ENCODE data around the gene CFAP107. TPM values are rescaled to one million over a fixed set of nuclear protein-coding genes. Genes with fewer than 3 reads are reported as not detected.

CFAP107 gene
- total RNA-seq, 1 experiment from 2014 or later = not detected

DNA sequence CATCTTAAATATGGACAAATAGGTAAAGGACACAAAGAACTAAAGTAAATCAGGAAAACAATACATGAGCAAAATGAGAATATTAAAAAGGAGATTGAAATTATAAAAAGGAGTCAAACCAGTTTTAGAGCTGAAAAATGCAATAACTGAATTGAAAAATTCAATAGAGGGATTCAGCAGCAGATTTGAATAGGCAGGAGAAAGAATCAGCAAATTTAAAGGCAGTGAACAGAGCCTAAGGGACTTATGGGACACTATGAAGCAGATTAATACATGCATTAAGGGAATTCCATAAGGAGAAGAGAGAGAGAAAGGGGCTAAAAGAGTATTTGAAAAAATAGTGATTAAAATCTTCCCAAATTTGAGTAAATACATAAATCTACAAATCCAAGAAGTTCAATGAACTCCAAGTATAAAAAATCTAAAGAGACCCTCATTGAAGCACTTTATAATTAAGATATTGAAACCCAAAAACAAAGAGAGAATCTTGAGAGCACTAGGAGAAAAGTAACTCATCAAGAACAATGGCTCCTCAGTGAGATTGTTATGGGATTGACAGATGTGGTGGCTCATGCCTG lies 2.9 kb downstream of the CFAP107 start:
- TF ChIP-seq SIN3A (IDR thresholded peaks at IDR 0.05; ENCODE audit: borderline replicate concordance, insufficient read depth, low read depth, low read length) (no peak), REST (IDR thresholded peaks at IDR 0.05; ENCODE audit: insufficient read depth in 1 of 2, low read depth in 2 of 2, low read length in 1 of 2) (no peak), TCF7L2 (IDR thresholded peaks at IDR 0.05; ENCODE audit: low read depth, low read length) (no peak), POLR2AphosphoS5 (IDR thresholded peaks at IDR 0.05; ENCODE audit: low read depth, low read length) (no peak)
- TF ChIP-seq, protein P1, sequence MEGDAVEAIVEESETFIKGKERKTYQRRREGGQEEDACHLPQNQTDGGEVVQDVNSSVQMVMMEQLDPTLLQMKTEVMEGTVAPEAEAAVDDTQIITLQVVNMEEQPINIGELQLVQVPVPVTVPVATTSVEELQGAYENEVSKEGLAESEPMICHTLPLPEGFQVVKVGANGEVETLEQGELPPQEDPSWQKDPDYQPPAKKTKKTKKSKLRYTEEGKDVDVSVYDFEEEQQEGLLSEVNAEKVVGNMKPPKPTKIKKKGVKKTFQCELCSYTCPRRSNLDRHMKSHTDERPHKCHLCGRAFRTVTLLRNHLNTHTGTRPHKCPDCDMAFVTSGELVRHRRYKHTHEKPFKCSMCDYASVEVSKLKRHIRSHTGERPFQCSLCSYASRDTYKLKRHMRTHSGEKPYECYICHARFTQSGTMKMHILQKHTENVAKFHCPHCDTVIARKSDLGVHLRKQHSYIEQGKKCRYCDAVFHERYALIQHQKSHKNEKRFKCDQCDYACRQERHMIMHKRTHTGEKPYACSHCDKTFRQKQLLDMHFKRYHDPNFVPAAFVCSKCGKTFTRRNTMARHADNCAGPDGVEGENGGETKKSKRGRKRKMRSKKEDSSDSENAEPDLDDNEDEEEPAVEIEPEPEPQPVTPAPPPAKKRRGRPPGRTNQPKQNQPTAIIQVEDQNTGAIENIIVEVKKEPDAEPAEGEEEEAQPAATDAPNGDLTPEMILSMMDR (IDR thresholded peaks at IDR 0.05) = no peak
- no peak overlapping the region for H3K27ac ChIP-seq (ENCODE audit: low read length)
- no peak for ATAC-seq
- no TSS peak for BruUV-seq (replicated peaks)
- in situ Hi-C loops (cut with HindIII; ENCODE audit: low pct_unique_long_range_greater_than_20kb, low sequenced_read_pairs) = no loop called here
- H3K4me1 ChIP-seq (ENCODE audit: control insufficient read depth, insufficient read depth, low read length) = no peaks in the 10 kb centered on the region
- POLR2A ChIA-PET = interaction anchor here (0.7 kb wide), 1 partner anchor 84 kb away, joined by 3 read pairs; no protein-coding TSS in a partner anchor
- CTCF ChIA-PET = no interaction called here
- no peaks in the 10 kb centered on the region for H3K36me3 ChIP-seq (ENCODE audit: control insufficient read depth, insufficient read depth, low read length)
- intact Hi-C loops (cut with micrococcal nuclease; ENCODE audit: unreplicated experiment) = no loop called here
- DNase-seq (ENCODE audit: low read depth, low spot score) = no peak
- peaks cover 20% of the 10 kb centered on the region for H3K27me3 ChIP-seq (ENCODE audit: control insufficient read depth, insufficient read depth, low read length)
- peaks cover 5% of the 10 kb centered on the region for H3K9me3 ChIP-seq (ENCODE audit: control insufficient read depth, insufficient read depth, low read depth, low read length)
- H3K4me3 ChIP-seq (ENCODE audit: low read depth in 2 of 2, low read length in 2 of 2) = no peak overlapping the region

- H3K36me3 ChIP-seq (ENCODE audit: control insufficient read depth, insufficient read depth, low read length) = no peaks in the 10 kb centered on the region
- intact Hi-C loops (cut with micrococcal nuclease; ENCODE audit: unreplicated experiment) (no loop called here), in situ Hi-C loops (cut with HindIII; ENCODE audit: low pct_unique_long_range_greater_than_20kb, low sequenced_read_pairs) (no loop called here)
- H3K4me1 ChIP-seq (ENCODE audit: control insufficient read depth, insufficient read depth, low read length) = no peaks in the 10 kb centered on the region
- TF ChIP-seq POLR2AphosphoS5 (IDR thresholded peaks at IDR 0.05; ENCODE audit: low read depth, low read length) (no peak), REST (IDR thresholded peaks at IDR 0.05; ENCODE audit: insufficient read depth in 1 of 2, low read depth in 2 of 2, low read length in 1 of 2) (no peak), SIN3A (IDR thresholded peaks at IDR 0.05; ENCODE audit: borderline replicate concordance, insufficient read depth, low read depth, low read length) (no peak), TCF7L2 (IDR thresholded peaks at IDR 0.05; ENCODE audit: low read depth, low read length) (no peak)
- TF ChIP-seq, protein P1 (IDR thresholded peaks at IDR 0.05) = no peak
- ChIA-PET POLR2A (no interaction called here), CTCF (no interaction called here)
- no peak for DNase-seq (ENCODE audit: low read depth, low spot score)
- peaks cover 34% of the 10 kb centered on the region for H3K27me3 ChIP-seq (ENCODE audit: control insufficient read depth, insufficient read depth, low read length)
- ATAC-seq = no peak
- H3K27ac ChIP-seq (ENCODE audit: low read length) = no peak overlapping the region
- BruUV-seq (replicated peaks) = no TSS peak
- H3K4me3 ChIP-seq (ENCODE audit: low read depth in 2 of 2, low read length in 2 of 2) = no peak overlapping the region
- no peaks in the 10 kb centered on the region for H3K9me3 ChIP-seq (ENCODE audit: control insufficient read depth, insufficient read depth, low read depth, low read length)
Measured at GRCh38 chr1:12754738-12755137, 8.7 kb downstream of the CFAP107 start.

All from Panc1 (cell line).